ENCODE measurements around the gene LDB1.

- TF ChIP-seq, protein P1, sequence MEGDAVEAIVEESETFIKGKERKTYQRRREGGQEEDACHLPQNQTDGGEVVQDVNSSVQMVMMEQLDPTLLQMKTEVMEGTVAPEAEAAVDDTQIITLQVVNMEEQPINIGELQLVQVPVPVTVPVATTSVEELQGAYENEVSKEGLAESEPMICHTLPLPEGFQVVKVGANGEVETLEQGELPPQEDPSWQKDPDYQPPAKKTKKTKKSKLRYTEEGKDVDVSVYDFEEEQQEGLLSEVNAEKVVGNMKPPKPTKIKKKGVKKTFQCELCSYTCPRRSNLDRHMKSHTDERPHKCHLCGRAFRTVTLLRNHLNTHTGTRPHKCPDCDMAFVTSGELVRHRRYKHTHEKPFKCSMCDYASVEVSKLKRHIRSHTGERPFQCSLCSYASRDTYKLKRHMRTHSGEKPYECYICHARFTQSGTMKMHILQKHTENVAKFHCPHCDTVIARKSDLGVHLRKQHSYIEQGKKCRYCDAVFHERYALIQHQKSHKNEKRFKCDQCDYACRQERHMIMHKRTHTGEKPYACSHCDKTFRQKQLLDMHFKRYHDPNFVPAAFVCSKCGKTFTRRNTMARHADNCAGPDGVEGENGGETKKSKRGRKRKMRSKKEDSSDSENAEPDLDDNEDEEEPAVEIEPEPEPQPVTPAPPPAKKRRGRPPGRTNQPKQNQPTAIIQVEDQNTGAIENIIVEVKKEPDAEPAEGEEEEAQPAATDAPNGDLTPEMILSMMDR (conservative IDR thresholded peaks at IDR 0.05): no peak
- TF ChIP-seq ZFX (IDR thresholded peaks at IDR 0.05): no peak
Measured at GRCh38 chr10:102114861-102115618, 5.1 kb downstream of the LDB1 start.

All from C4-2B (cell line).